ENCODE measurements around the gene CFAP299. TPM values are rescaled to one million over a fixed set of nuclear protein-coding genes. Genes with fewer than 3 reads are reported as not detected.
A peak's percentile ranks its signal among the peaks of the same experiment; 100 is the strongest.
"Not testable (repeated sequence)": the region's sequence is repeated elsewhere in the genome, so short reads cannot be mapped to it uniquely, and the experiment has no call there.

Gene CFAP299
- total RNA-seq, result 0.84 and 0.93 TPM in 2 replicates
- long read RNA-seq, result 0 reads

DNA sequence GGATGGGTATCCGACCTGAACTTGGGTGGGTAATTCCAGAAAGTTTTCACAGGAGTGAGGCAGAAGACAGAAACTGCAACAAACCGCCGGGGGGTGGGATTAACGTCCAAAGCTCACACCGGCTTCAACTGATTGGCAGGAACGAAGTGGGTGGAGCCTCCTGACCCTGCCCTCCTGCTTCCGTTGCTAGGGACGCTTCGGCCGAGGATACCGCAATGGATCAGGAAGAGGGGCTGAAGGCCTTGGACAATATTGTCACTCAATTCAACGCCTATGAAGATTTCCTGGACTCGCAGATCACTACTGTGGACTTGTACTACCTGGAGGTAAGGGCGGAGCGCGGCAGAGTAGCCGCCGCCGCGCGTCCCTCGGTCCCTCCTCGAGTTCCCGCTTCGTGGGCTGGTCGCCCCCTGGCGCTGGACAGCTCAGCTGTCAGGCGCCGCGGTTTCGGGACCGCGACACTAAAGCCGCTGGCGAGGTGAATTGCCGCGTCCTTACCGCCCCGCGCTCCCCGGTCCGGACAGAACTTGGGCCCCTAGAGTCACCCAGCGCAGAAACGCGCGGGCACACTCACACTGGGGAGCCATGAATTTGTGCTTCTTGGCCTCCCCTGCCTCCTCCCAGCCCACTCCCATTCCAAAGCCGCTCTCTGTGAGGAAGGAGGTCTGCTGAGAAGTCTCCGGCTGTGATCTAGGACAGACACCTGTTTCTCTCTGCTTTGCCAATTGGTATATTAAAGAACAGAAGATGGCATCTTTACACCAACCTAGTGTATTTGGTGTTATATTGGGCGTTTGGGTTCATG lies at the start of gene CFAP299:
CFAP299 (plus strand) TSS at position 177 of the 805 bp plus-strand sequence.
- Mint-ChIP-seq H3K27me3 (peaks cover 17% of the 10 kb centered on the region), H3K27ac (peak within 1 kb of the TSS; percentile 73), H3K9me3 (ENCODE audit: low read depth) (no peaks in the 10 kb centered on the region), H3K4me3 (ENCODE audit: low read depth) (peak within 1 kb of the TSS; percentile 90), H3K36me3 (ENCODE audit: insufficient read depth) (no peaks in the 10 kb centered on the region), H3K4me1 (ENCODE audit: low read depth) (peaks cover 7% of the 10 kb centered on the region)
- TF ChIP-seq, protein P1, sequence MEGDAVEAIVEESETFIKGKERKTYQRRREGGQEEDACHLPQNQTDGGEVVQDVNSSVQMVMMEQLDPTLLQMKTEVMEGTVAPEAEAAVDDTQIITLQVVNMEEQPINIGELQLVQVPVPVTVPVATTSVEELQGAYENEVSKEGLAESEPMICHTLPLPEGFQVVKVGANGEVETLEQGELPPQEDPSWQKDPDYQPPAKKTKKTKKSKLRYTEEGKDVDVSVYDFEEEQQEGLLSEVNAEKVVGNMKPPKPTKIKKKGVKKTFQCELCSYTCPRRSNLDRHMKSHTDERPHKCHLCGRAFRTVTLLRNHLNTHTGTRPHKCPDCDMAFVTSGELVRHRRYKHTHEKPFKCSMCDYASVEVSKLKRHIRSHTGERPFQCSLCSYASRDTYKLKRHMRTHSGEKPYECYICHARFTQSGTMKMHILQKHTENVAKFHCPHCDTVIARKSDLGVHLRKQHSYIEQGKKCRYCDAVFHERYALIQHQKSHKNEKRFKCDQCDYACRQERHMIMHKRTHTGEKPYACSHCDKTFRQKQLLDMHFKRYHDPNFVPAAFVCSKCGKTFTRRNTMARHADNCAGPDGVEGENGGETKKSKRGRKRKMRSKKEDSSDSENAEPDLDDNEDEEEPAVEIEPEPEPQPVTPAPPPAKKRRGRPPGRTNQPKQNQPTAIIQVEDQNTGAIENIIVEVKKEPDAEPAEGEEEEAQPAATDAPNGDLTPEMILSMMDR (IDR thresholded peaks at IDR 0.05; ENCODE audit: unreplicated experiment), result peak; percentile 78
- DNase-seq (ENCODE audit: low spot score, unreplicated experiment), result peak; percentile 67

- DNase-seq (ENCODE audit: low spot score, unreplicated experiment), result no peak
- no peaks in the 10 kb centered on the region for H3K36me3 Mint-ChIP-seq (ENCODE audit: insufficient read depth)
- TF ChIP-seq, protein P1 (IDR thresholded peaks at IDR 0.05; ENCODE audit: unreplicated experiment), result no peak
- H3K9me3 Mint-ChIP-seq (ENCODE audit: low read depth), result no peaks in the 10 kb centered on the region
- peak overlapping the region; percentile 52 for H3K27ac Mint-ChIP-seq
- peaks cover 10% of the 10 kb centered on the region for H3K27me3 Mint-ChIP-seq
- H3K4me1 Mint-ChIP-seq (ENCODE audit: low read depth), result no peaks in the 10 kb centered on the region
- H3K4me3 Mint-ChIP-seq (ENCODE audit: low read depth), result no peak overlapping the region
Measured at GRCh38 chr4:80286451-80286850, 49.1 kb upstream of the CFAP299 start.

- not testable (repeated sequence) for H3K9me3 Mint-ChIP-seq (ENCODE audit: low read depth); DNase-seq (ENCODE audit: low spot score, unreplicated experiment); H3K36me3 Mint-ChIP-seq (ENCODE audit: insufficient read depth); H3K4me3 Mint-ChIP-seq (ENCODE audit: low read depth); H3K27me3 Mint-ChIP-seq; H3K4me1 Mint-ChIP-seq (ENCODE audit: low read depth); H3K27ac Mint-ChIP-seq
Measured at GRCh38 chr4:80290665-80291064, 44.9 kb upstream of the CFAP299 start.

DNA sequence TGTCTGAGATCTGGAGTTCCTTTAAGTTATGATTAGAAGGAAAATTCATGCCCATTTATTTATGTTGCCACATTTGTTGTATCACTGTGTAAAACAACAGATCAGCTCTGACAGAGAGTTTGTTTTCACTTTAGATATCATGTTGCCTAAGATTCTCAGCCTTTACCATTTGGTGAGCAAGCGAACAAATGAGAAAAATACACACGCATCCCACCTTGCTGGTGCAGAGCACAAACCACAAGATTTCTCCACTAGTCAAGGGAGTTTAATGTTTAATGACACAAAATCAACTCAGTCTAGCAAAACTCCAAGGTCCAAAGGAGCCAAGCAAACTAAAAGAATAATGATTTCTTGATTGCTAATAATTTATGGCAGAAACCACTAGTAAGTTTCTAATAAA lies 41.3 kb upstream of the CFAP299 start:
- H3K36me3 Mint-ChIP-seq (ENCODE audit: insufficient read depth), result no peaks in the 10 kb centered on the region
- H3K4me3 Mint-ChIP-seq (ENCODE audit: low read depth), result no peak overlapping the region
- no peak for DNase-seq (ENCODE audit: low spot score, unreplicated experiment)
- H3K9me3 Mint-ChIP-seq (ENCODE audit: low read depth), result no peaks in the 10 kb centered on the region
- H3K27ac Mint-ChIP-seq, result no peak overlapping the region
- peaks cover 8% of the 10 kb centered on the region for H3K27me3 Mint-ChIP-seq
- peaks cover 8% of the 10 kb centered on the region for H3K4me1 Mint-ChIP-seq (ENCODE audit: low read depth)
- TF ChIP-seq, protein P1 (IDR thresholded peaks at IDR 0.05; ENCODE audit: unreplicated experiment), result no peak

- Mint-ChIP-seq H3K27me3 (peaks cover 8% of the 10 kb centered on the region), H3K9me3 (ENCODE audit: low read depth) (no peaks in the 10 kb centered on the region), H3K27ac (no peak overlapping the region), H3K4me3 (ENCODE audit: low read depth) (no peak overlapping the region), H3K4me1 (ENCODE audit: low read depth) (peaks cover 8% of the 10 kb centered on the region), H3K36me3 (ENCODE audit: insufficient read depth) (no peaks in the 10 kb centered on the region)
- no peak for DNase-seq (ENCODE audit: low spot score, unreplicated experiment)
- TF ChIP-seq, protein P1 (IDR thresholded peaks at IDR 0.05; ENCODE audit: unreplicated experiment), result no peak
Measured at GRCh38 chr4:80295336-80295735, 40.2 kb upstream of the CFAP299 start.

DNA sequence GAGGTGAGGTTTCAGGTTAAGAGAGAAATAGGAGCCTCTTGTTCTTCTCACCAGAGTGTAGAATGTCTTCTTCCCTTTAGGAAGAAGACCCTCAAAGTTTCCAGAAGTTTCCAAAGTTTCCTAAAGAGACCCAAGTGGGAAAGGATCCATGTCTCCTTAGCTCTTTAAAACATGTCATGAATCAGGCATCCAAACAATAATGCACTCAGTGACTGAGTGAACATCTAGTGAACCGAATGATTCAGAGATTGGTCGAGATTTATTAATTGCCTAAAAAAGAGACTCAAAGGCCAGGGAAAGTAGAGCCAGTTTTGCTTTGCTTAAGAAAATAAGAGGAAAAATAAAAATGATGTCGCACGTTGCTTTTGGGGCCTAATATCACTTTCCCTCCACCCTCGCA lies 39.7 kb upstream of the CFAP299 start:
- peaks cover 8% of the 10 kb centered on the region for H3K4me1 Mint-ChIP-seq (ENCODE audit: low read depth)
- no peaks in the 10 kb centered on the region for H3K36me3 Mint-ChIP-seq (ENCODE audit: insufficient read depth)
- no peak overlapping the region for H3K27ac Mint-ChIP-seq
- H3K27me3 Mint-ChIP-seq, result peaks cover 8% of the 10 kb centered on the region
- TF ChIP-seq, protein P1 (IDR thresholded peaks at IDR 0.05; ENCODE audit: unreplicated experiment), result no peak
- no peaks in the 10 kb centered on the region for H3K9me3 Mint-ChIP-seq (ENCODE audit: low read depth)
- DNase-seq (ENCODE audit: low spot score, unreplicated experiment), result no peak
- no peak overlapping the region for H3K4me3 Mint-ChIP-seq (ENCODE audit: low read depth)
